Heart left ventricle (tissue), 16 donors: ENCODE data around the gene MYO10. TPM values are rescaled to one million over a fixed set of nuclear protein-coding genes. Genes with fewer than 3 reads are reported as not detected.

ENCODE experiments used
- ATAC-seq, 4 donors: fragments of 200-7000 bp; cut with Tn5 transposase; one replicate each; pipeline ENCODE4 v1.9.1; 2020 to 2022; ENCODE audit warnings: moderate library complexity in 4 of 4, mild to moderate bottlenecking in 3 of 4, moderate number of reproducible peaks in 1 of 4
- DNase-seq, 5 donors: peaks; one replicate each; pipeline ENCODE4 v3.0.0-alpha.2; 2020
- H3K27ac ChIP-seq, 12 donors: fragments of 200-600 bp; sonication (generic) in 4 of 12; one replicate each; pipeline versions ENCODE4 v1.5.0 to v1.8.0; 2016 to 2022; ENCODE audit warnings: mild to moderate bottlenecking in 2 of 12
- H3K27me3 ChIP-seq, 9 donors: fragments of 200-600 bp; sonication (generic) in 2 of 9; one replicate each; pipeline versions ENCODE4 v1.5.1 to v1.8.0; 2016 to 2022; ENCODE audit warnings: mild to moderate bottlenecking in 3 of 9
- H3K36me3 ChIP-seq, 9 donors: fragments of 200-600 bp; sonication (generic) in 2 of 9; one replicate each; pipeline versions ENCODE4 v1.5.0 to v1.8.0; 2018 to 2022; ENCODE audit warnings: mild to moderate bottlenecking in 2 of 9
- H3K4me1 ChIP-seq, 12 donors: fragments of 200-600 bp; sonication (generic) in 4 of 12; one replicate each; pipeline versions ENCODE4 v1.5.0 to v1.8.0; 2016 to 2022; ENCODE audit warnings: mild to moderate bottlenecking in 3 of 12
- H3K4me3 ChIP-seq, 12 donors: fragments of 200-600 bp; sonication (generic) in 4 of 12; one replicate each; pipeline versions ENCODE4 v1.5.0 to v1.8.0; 2017 to 2022; ENCODE audit warnings: mild to moderate bottlenecking in 9 of 12, moderate library complexity in 4 of 12
- H3K9me3 ChIP-seq, 12 donors: fragments of 200-600 bp; sonication (generic) in 4 of 12; one replicate each; pipeline versions ENCODE4 v1.5.0 to v1.8.0; 2016 to 2022; ENCODE audit warnings: mild to moderate bottlenecking in 1 of 12
- POLR2A ChIP-seq, 2 donors: fragments of 450-650 bp; IDR thresholded peaks; one replicate each; pipeline ENCODE4 v1.6.1; 2017; ENCODE audit warnings: antibody characterized with exemption in 2 of 2, mild to moderate bottlenecking in 2 of 2, moderate library complexity in 2 of 2
- WGBS, 4 donors: extraction: QIAGEN DNeasy Blood & Tissue Kit in 2 of 4; methylation state at CpG; one replicate each; pipeline versions ENCODE4 v1.1.5 to v1.1.7; 2013 to 2018; 5-methylcytosine and 5-hydroxymethylcytosine counted together
- intact Hi-C, 10 donors: fragments of 100-400 bp; cut with DNase I; formaldehyde crosslinking; loops; one replicate each; pipeline versions ENCODE4 v1.11.1 to v1.14.2; 2022
- polyA plus RNA-seq, 2 donors: library from polyadenylated mRNA; stranded (reverse); fragments of 200-250 nt; gene quantifications; one replicate each; pipeline ENCODE4 v1.2.3, GENCODE V29; 2013
- total RNA-seq, 9 donors: library from RNA; depleted of rRNA in 2 of 9; stranded (reverse); fragments of >200 nt in 2 of 9; fragmentation: NEBNext Ultra II Directional in 3 of 9; extraction: Animal tissue kit (Norgen Biotek cat#: 25700) in 3 of 9; gene quantifications; one replicate each; pipeline versions ENCODE4 v1.1.0 to v1.2.4, GENCODE V29; 2016 to 2023
- TF ChIP-seq, protein P1 (sequence below), 12 donors: fragments of 200-600 bp; sonication (generic) in 4 of 12; IDR thresholded peaks; one replicate each; pipeline versions ENCODE4 v1.5.0 to v1.8.0; 2018 to 2022; ENCODE audit warnings: antibody characterized with exemption in 12 of 12, mild to moderate bottlenecking in 5 of 12
- donor health status: ischemic (EF 13 %, LVEDD 7.1; RV severe dilation, severe dysfunction).
- donor health status: healthy with polysubstance abuse.
- donor health status: DM: no; HTN: yes; CAD: no.
- donor health status: DM: no; HTN: no; CAD: no.
- donor health status: ischemic (EF 25% LVEDD 6.9; RV normal size, moderate dysfunction).
- donor health status: ischemic (EF 25% LVEDD 5.7; RV mildly dilated, moderate dysfunction).
- donor health status: healthy.
- donor health status: DM: yes; HTN: yes; CAD: no.
- donor health status: ischemic (EF 35%, LVEDD 5.7; RV mildly dilated, moderate dysfunction).
- donor health status: nonischemic (EF 11% LVEDD 7.7; RV severe dilation, severe dysfunction).
- donor health status: DM: yes; HTN: yes; CAD: no.
- donor health status: PGD.
- donor health status: ischemic (EF 29% LVEDD 5.4; RV normal size, mild dysfunction).
- donor health status: nonischemic (EF 23%, LVEDD 6.1; RV moderate dilation, normal function).

Gene MYO10
- total and polyA plus RNA-seq, 11 donors = 2.0 to 17.3 (median 3.8) TPM

DNA sequence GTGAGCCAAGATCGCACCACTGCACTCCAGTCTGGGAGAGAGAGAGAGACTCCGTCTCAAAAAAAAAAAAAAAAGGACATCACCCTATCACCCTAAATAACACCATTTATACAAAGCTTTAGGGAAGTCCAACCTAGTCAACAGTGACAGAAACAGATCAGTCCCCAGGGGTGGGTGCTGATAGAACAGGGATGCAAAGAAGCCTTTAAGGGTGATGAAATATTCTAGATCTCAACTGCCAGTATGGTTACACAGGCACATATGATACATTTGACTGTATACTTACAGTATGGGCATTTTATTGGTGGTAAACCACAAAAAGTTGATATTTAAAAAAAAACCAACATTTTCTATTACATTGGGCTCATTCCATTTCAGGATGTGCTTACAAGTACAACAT is 324.1 kb downstream of the MYO10 start:
- intact Hi-C loops = loop anchor here in 1 of 10 donors (10.0 kb wide), 1 partner anchor 57 kb away; no protein-coding TSS in a partner anchor
- no peak for TF ChIP-seq POLR2A (IDR thresholded peaks at IDR 0.05)
- TF ChIP-seq, protein P1, sequence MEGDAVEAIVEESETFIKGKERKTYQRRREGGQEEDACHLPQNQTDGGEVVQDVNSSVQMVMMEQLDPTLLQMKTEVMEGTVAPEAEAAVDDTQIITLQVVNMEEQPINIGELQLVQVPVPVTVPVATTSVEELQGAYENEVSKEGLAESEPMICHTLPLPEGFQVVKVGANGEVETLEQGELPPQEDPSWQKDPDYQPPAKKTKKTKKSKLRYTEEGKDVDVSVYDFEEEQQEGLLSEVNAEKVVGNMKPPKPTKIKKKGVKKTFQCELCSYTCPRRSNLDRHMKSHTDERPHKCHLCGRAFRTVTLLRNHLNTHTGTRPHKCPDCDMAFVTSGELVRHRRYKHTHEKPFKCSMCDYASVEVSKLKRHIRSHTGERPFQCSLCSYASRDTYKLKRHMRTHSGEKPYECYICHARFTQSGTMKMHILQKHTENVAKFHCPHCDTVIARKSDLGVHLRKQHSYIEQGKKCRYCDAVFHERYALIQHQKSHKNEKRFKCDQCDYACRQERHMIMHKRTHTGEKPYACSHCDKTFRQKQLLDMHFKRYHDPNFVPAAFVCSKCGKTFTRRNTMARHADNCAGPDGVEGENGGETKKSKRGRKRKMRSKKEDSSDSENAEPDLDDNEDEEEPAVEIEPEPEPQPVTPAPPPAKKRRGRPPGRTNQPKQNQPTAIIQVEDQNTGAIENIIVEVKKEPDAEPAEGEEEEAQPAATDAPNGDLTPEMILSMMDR (IDR thresholded peaks at IDR 0.05) = no peak
- no peak overlapping the region for H3K27ac ChIP-seq
- DNase-seq (no peak), ATAC-seq (no peak)
- H3K27me3 ChIP-seq = peaks cover 0 to 7% (median 0%) of the 10 kb centered on the region in 9 donors
- H3K9me3 ChIP-seq = no peaks in the 10 kb centered on the region
- H3K36me3 ChIP-seq = no peaks in the 10 kb centered on the region
- H3K4me3 ChIP-seq = no peak overlapping the region
- H3K4me1 ChIP-seq = peaks cover 0 to 27% (median 3%) of the 10 kb centered on the region in 12 donors
- WGBS, 4 donors = 76 to 94% (median 91%) methylated on average over 2 of the region's 2 CpGs
